Activated CD4-positive, CD25-positive, alpha-beta regulatory T cell treated with anti-CD3 and anti-CD28 coated beads, Interleukin-2, amount 50 U/mL, for 72 hours (primary cell): ENCODE measurements around the gene BTK.
"Not testable (repeated sequence)": the region's sequence is repeated elsewhere in the genome, so short reads cannot be mapped to it uniquely, and the experiment has no call there.

Source experiments
- DNase-seq: peaks from one replicate; pipeline ENCODE4 v3.0.0; 2021

The BTK gene

GRCh38 chrX:101334310-101334709 is 51.7 kb downstream of the BTK start:
- DNase-seq, result not testable (repeated sequence)

- DNase-seq, result not testable (repeated sequence)
These were observed 59.4 kb downstream of the BTK start for GRCh38 chrX:101326600-101326999.

GRCh38 chrX:101303790-101304189 is 82.2 kb downstream of the BTK start:
- DNase-seq, result no peak
